Endothelial cell of umbilical vein (primary cell): Measurements from ENCODE around the gene C16orf90. TPM values are rescaled to one million over a fixed set of nuclear protein-coding genes. Genes with fewer than 3 reads are reported as not detected.

Experiments used
- BruUV-seq: library from RNA; stranded (reverse); fragments of 400-500 nt; replicated peaks from 2 replicates; lab custom pipeline; 2021; lab: Mats Ljungman, UMichigan
- CTCF ChIA-PET: fragments of 300-600, 350-600 bp; sonication (Branson Sonifier 250); formaldehyde crosslinking; loops from one replicate; lab custom pipeline; 2021; ENCODE audit warnings: antibody characterized with exemption, inconsistent platforms; lab: Charles Lee
- POLR2A ChIA-PET: fragments of 300-600, 350-600 bp; sonication (Branson Sonifier 250); formaldehyde crosslinking; loops from one replicate; lab custom pipeline; 2021; ENCODE audit warnings: antibody characterized with exemption, inconsistent platforms; lab: Charles Lee
- DNase-seq: peaks from one replicate; pipeline ENCODE4 v3.0.0-alpha.2; 2011; ENCODE audit warnings: low read depth, low spot score
- FAIRE-seq: peaks from 2 replicates; lab custom pipeline; 2011; peaks lifted over from hg19 to GRCh38; lab: Jason Lieb, UNC
- H2AFZ ChIP-seq: 2 replicates; pipeline ENCODE4 v1.6.0; 2012; ENCODE audit warnings: low read depth, low read length, control low read depth, inconsistent platforms
- H3K27ac ChIP-seq: 2 replicates; pipeline ENCODE4 v1.5.1; 2011; ENCODE audit warnings: low read depth, mild to moderate bottlenecking, control low read depth, low read length, moderate library complexity; ENCODE audit not compliant: insufficient read depth
- H3K27me3 ChIP-seq, 2 experiments: 2 replicates each; pipeline versions ENCODE4 v1.6.0 to v1.6.1; 2011; ENCODE audit warnings: low read length in 2 of 2, mixed read lengths in 1 of 2; ENCODE audit not compliant: control insufficient read depth in 2 of 2, insufficient read depth in 2 of 2
- H3K36me3 ChIP-seq, 2 experiments: 2 replicates in 1 of 2; 3 replicates in 1 of 2; pipeline ENCODE4 v1.5.1; 2011; ENCODE audit warnings: low read length in 2 of 2, mild to moderate bottlenecking in 1 of 2, moderate library complexity in 1 of 2; ENCODE audit not compliant: control insufficient read depth in 2 of 2, insufficient read depth in 2 of 2; ENCODE audit errors: extremely low read depth in 1 of 2
- H3K4me1 ChIP-seq: 3 replicates; pipeline ENCODE4 v1.5.1; 2011; ENCODE audit warnings: mild to moderate bottlenecking, low read length; ENCODE audit not compliant: control insufficient read depth, insufficient read depth; ENCODE audit errors: extremely low read depth
- H3K4me2 ChIP-seq: 2 replicates; pipeline ENCODE4 v1.6.1; 2011; ENCODE audit warnings: low read length, control low read depth, mixed read lengths; ENCODE audit not compliant: insufficient read depth
- H3K4me3 ChIP-seq, 3 experiments: fragments of 200-600 bp in 1 of 3; sonication (generic), shearing (Covaris generic) in 1 of 3; replicated peaks in 1 of 3; 2 replicates each; pipeline ENCODE4 v1.5.1; 2011 to 2016; ENCODE audit warnings: control low read depth in 3 of 3, low read length in 3 of 3, mild to moderate bottlenecking in 2 of 3, inconsistent platforms in 1 of 3, low read depth in 1 of 3, moderate library complexity in 1 of 3; ENCODE audit not compliant: insufficient read depth in 1 of 3
- H3K79me2 ChIP-seq: 2 replicates; pipeline ENCODE4 v1.6.0; 2012; ENCODE audit warnings: low read length, inconsistent platforms; ENCODE audit not compliant: control insufficient read depth, insufficient read depth
- H3K9ac ChIP-seq: replicated peaks from 2 replicates; pipeline ENCODE3; 2011; ENCODE audit warnings: low read length, control low read depth; ENCODE audit not compliant: insufficient read depth; ENCODE audit errors: extremely low read depth
- H3K9me1 ChIP-seq: replicated peaks from 3 replicates; pipeline ENCODE4 v1.6.0; 2011; ENCODE audit warnings: mild to moderate bottlenecking, low read length; ENCODE audit not compliant: control insufficient read depth, insufficient read depth; ENCODE audit errors: extremely low read depth
- H3K9me3 ChIP-seq: replicated peaks from 2 replicates; pipeline ENCODE4 v1.5.1; 2012; ENCODE audit warnings: low read length, inconsistent platforms; ENCODE audit not compliant: control insufficient read depth, insufficient read depth
- H4K20me1 ChIP-seq: replicated peaks from 2 replicates; pipeline ENCODE3; 2011; ENCODE audit warnings: mild to moderate bottlenecking, low read length; ENCODE audit not compliant: control insufficient read depth, insufficient read depth; ENCODE audit errors: extremely low read depth
- CTCF ChIP-seq, 2 donors: IDR thresholded peaks; 1 replicate in 1 of 2; 2 replicates in 1 of 2; pipeline ENCODE4 v1.5.1; 2011; ENCODE audit warnings: low read length in 2 of 2, mild to moderate bottlenecking in 2 of 2, moderate library complexity in 2 of 2, control low read depth in 1 of 2, inconsistent platforms in 1 of 2, low read depth in 1 of 2; ENCODE audit not compliant: insufficient read depth in 1 of 2; ENCODE audit errors: extremely low read depth in 1 of 2
- EZH2 ChIP-seq: IDR thresholded peaks from 2 replicates; pipeline ENCODE4 v1.6.1; 2012; ENCODE audit warnings: borderline replicate concordance, low read depth, mild to moderate bottlenecking, moderate library complexity, low read length, inconsistent platforms; ENCODE audit not compliant: severe bottlenecking
- FOS ChIP-seq: IDR thresholded peaks from 2 replicates; pipeline ENCODE4 v1.6.1; 2011; ENCODE audit warnings: mild to moderate bottlenecking, low read length, moderate library complexity, borderline replicate concordance; ENCODE audit not compliant: insufficient read depth
- GATA2 ChIP-seq: IDR thresholded peaks from 2 replicates; pipeline ENCODE4 v1.7.0; 2011; ENCODE audit warnings: low read depth, mild to moderate bottlenecking, moderate library complexity, mixed read lengths, low read length; ENCODE audit not compliant: insufficient read length, insufficient read depth
- JUN ChIP-seq: IDR thresholded peaks from 2 replicates; pipeline ENCODE4 v1.6.1; 2011; ENCODE audit warnings: borderline replicate concordance, low read depth; ENCODE audit not compliant: insufficient read length, insufficient read depth
- MAX ChIP-seq: IDR thresholded peaks from 2 replicates; pipeline ENCODE4 v1.6.1; 2011; ENCODE audit not compliant: insufficient read depth, insufficient read length
- MYC ChIP-seq: IDR thresholded peaks from one replicate; pipeline ENCODE4 v1.6.1; 2011; ENCODE audit warnings: mild to moderate bottlenecking, low read depth, low read length
- POLR2A ChIP-seq: IDR thresholded peaks from 2 replicates; pipeline ENCODE4 v1.6.1; 2012; ENCODE audit warnings: low read depth, mild to moderate bottlenecking, control low read depth, low read length
- POLR2AphosphoS5 ChIP-seq: IDR thresholded peaks from 2 replicates; pipeline ENCODE4 v1.6.1; 2012; ENCODE audit warnings: low read depth, mild to moderate bottlenecking, control low read depth, low read length, moderate library complexity; ENCODE audit not compliant: insufficient read depth
- dilution Hi-C: fragments of 300-500 bp; cut with MboI; formaldehyde crosslinking; loops from one replicate; pipeline ENCODE4 v1.15.0; 2019; ENCODE audit warnings: low sequenced_read_pairs; ENCODE audit not compliant: extremely low pct_ligation_motif_present
- intact Hi-C: fragments of 100-400 bp; cut with micrococcal nuclease; formaldehyde crosslinking; loops from one replicate; pipeline ENCODE4 v1.10.0; 2022
- polyA plus RNA-seq, 4 experiments: library from polyadenylated mRNA; depleted of rRNA in 3 of 4; stranded (reverse) in 3 of 4; unstranded in 1 of 4; fragments of >200 nt; gene quantifications; 2 replicates each; pipeline versions ENCODE4 v1.2.1 to v1.2.3, GENCODE V29; 2011 to 2012; ENCODE audit warnings: missing spikeins in 1 of 4
- total RNA-seq: library from RNA; stranded (reverse); gene quantifications from 2 replicates; pipeline ENCODE4 v1.2.3, GENCODE V29; 2021

C16orf90 gene
- total and polyA plus RNA-seq, 2 donors (not counting 3 experiments of a cell fraction or from before 2014, with no cell fraction given): not detected

- peaks cover 94% of the 10 kb centered on the region for H3K79me2 ChIP-seq
- DNase-seq (no peak), FAIRE-seq (no peak)
- no TSS peak for BruUV-seq
- H3K4me3 ChIP-seq: no peak overlapping the region
- H3K27ac ChIP-seq: no peak overlapping the region
- H3K9me3 ChIP-seq: no peaks in the 10 kb centered on the region
- H3K27me3 ChIP-seq: no peaks in the 10 kb centered on the region
- dilution Hi-C loops (no loop called here), intact Hi-C loops (no loop called here)
- H2AFZ ChIP-seq: no peak overlapping the region
- ChIA-PET POLR2A (no interaction called here), CTCF (no interaction called here)
- TF ChIP-seq JUN: no peak
- TF ChIP-seq MAX: no peak
- TF ChIP-seq MYC: no peak
- TF ChIP-seq EZH2: no peak
- no peak for TF ChIP-seq GATA2
- no peak for TF ChIP-seq FOS
- TF ChIP-seq POLR2AphosphoS5: no peak
- no peak for TF ChIP-seq CTCF (IDR thresholded peaks at IDR 0.05; ENCODE audit: extremely low read depth in 1 of 2, insufficient read depth in 1 of 2, low read depth in 1 of 2, low read length in 2 of 2)
- TF ChIP-seq POLR2A: no peak
- H3K4me1 ChIP-seq: peaks cover 6% of the 10 kb centered on the region
- no peak overlapping the region for H3K9ac ChIP-seq
- H3K9me1 ChIP-seq: no peaks in the 10 kb centered on the region
- peaks cover 4% of the 10 kb centered on the region in 2 experiments for H3K36me3 ChIP-seq
- peaks cover 7% of the 10 kb centered on the region for H4K20me1 ChIP-seq
- no peak overlapping the region for H3K4me2 ChIP-seq
Observed at GRCh38 chr16:3465911-3466584, 29.2 kb downstream of the C16orf90 start.
